ENCODE data around the gene ITPK1. TPM values are rescaled to one million over a fixed set of nuclear protein-coding genes. Genes with fewer than 3 reads are reported as not detected.

Gene ITPK1
- total RNA-seq, 1 experiment from 2014 or later = 88.6 TPM

GRCh38 chr14:93076755-93077154, 39.0 kb downstream of the ITPK1 start:
- CTCF ChIA-PET = no interaction called here
- Histone ChIP-seq H3K9me3 (ENCODE audit: insufficient read depth, low read depth) (no peaks in the 10 kb centered on the region), H3K4me1 (replicated peaks; ENCODE audit: insufficient read depth) (peaks cover 17% of the 10 kb centered on the region), H3K36me3 (ENCODE audit: low read depth) (no peaks in the 10 kb centered on the region), H3K4me3 (no peak overlapping the region), H3K4me2 (no peak overlapping the region), H3F3A (ENCODE audit: insufficient read depth, low read depth) (peaks cover 17% of the 10 kb centered on the region; the same call in 1 of the 2 replicates), H2AFZ (no peak overlapping the region), H4K20me1 (ENCODE audit: insufficient read depth) (no peaks in the 10 kb centered on the region), H3K79me2 (ENCODE audit: low read depth) (peaks cover 46% of the 10 kb centered on the region), H3K9me2 (ENCODE audit: insufficient read depth) (no peaks in the 10 kb centered on the region), H3K27ac (no peak overlapping the region), H3K27me3 (ENCODE audit: insufficient read depth, low read depth) (no peaks in the 10 kb centered on the region)
- intact Hi-C loops (cut with micrococcal nuclease; ENCODE audit: unreplicated experiment) = no loop called here
- no peak for DNase-seq
- no peak for TF ChIP-seq EZH2 (IDR thresholded peaks at IDR 0.05; ENCODE audit: low read depth)
- TF ChIP-seq CTCF (conservative IDR thresholded peaks at IDR 0.05) = no peak
- BruUV-seq (replicated peaks) = no TSS peak
- POLR2A ChIA-PET (ENCODE audit: unreplicated experiment) = no interaction called here

- Histone ChIP-seq H3K9me2 (ENCODE audit: insufficient read depth) (no peaks in the 10 kb centered on the region), H3K27me3 (ENCODE audit: insufficient read depth, low read depth) (no peaks in the 10 kb centered on the region), H3K36me3 (ENCODE audit: low read depth) (no peaks in the 10 kb centered on the region), H3K4me1 (replicated peaks; ENCODE audit: insufficient read depth) (peaks cover 17% of the 10 kb centered on the region), H3K27ac (no peak overlapping the region), H4K20me1 (ENCODE audit: insufficient read depth) (no peaks in the 10 kb centered on the region), H3F3A (ENCODE audit: insufficient read depth, low read depth) (peaks cover 17% of the 10 kb centered on the region; the same call in 1 of the 2 replicates), H3K9me3 (ENCODE audit: insufficient read depth, low read depth) (no peaks in the 10 kb centered on the region), H3K4me3 (no peak overlapping the region), H3K79me2 (ENCODE audit: low read depth) (peaks cover 51% of the 10 kb centered on the region), H2AFZ (no peak overlapping the region), H3K4me2 (no peak overlapping the region)
- intact Hi-C loops (cut with micrococcal nuclease; ENCODE audit: unreplicated experiment) = no loop called here
- POLR2A ChIA-PET (ENCODE audit: unreplicated experiment) = no interaction called here
- no peak for DNase-seq
- BruUV-seq (replicated peaks) = no TSS peak
- TF ChIP-seq CTCF (conservative IDR thresholded peaks at IDR 0.05) (no peak), EZH2 (IDR thresholded peaks at IDR 0.05; ENCODE audit: low read depth) (no peak)
- CTCF ChIA-PET = no interaction called here
These were observed 39.8 kb downstream of the ITPK1 start for GRCh38 chr14:93075891-93076290.

- BruUV-seq (replicated peaks) = no TSS peak
These were observed 41.6 kb downstream of the ITPK1 start for GRCh38 chr14:93073910-93074769.

More at GRCh38 chr14:93073910-93074769, 41.6 kb downstream of the ITPK1 start:
- Histone ChIP-seq H3K4me3 (no peak overlapping the region), H3K79me2 (ENCODE audit: low read depth) (peaks cover 37% of the 10 kb centered on the region), H2AFZ (no peak overlapping the region), H3K36me3 (ENCODE audit: low read depth) (no peaks in the 10 kb centered on the region), H3K4me1 (replicated peaks; ENCODE audit: insufficient read depth) (peaks cover 17% of the 10 kb centered on the region), H3K27me3 (ENCODE audit: insufficient read depth, low read depth) (no peaks in the 10 kb centered on the region), H3K9me2 (ENCODE audit: insufficient read depth) (no peaks in the 10 kb centered on the region), H3K27ac (no peak overlapping the region), H3K4me2 (no peak overlapping the region), H3K9me3 (ENCODE audit: insufficient read depth, low read depth) (no peaks in the 10 kb centered on the region), H3F3A (ENCODE audit: insufficient read depth, low read depth) (peaks cover 17% of the 10 kb centered on the region; the same call in 1 of the 2 replicates), H4K20me1 (ENCODE audit: insufficient read depth) (no peaks in the 10 kb centered on the region; the same call in 1 of the 2 replicates)
- intact Hi-C loops (cut with micrococcal nuclease; ENCODE audit: unreplicated experiment) = no loop called here
- ChIA-PET POLR2A (ENCODE audit: unreplicated experiment) (no interaction called here), CTCF (interaction anchor here (0.6 kb wide), 1 partner anchor 11 kb away, joined by 3 read pairs; no protein-coding TSS in a partner anchor)
- TF ChIP-seq EZH2 (IDR thresholded peaks at IDR 0.05; ENCODE audit: low read depth) = no peak
- no peak for TF ChIP-seq CTCF (conservative IDR thresholded peaks at IDR 0.05)
- DNase-seq = no peak
